ENCODE data around the gene PDK3. TPM values are rescaled to one million over a fixed set of nuclear protein-coding genes. Genes with fewer than 3 reads are reported as not detected.

Gene PDK3
- polyA plus RNA-seq, 6 donors from 2014 or later: 25.9 to 30.8 (median 29.6) TPM

- Mint-ChIP-seq H3K36me3 (no peaks in the 10 kb centered on the region), H3K4me3 (no peak overlapping the region), H3K9me3 (peaks cover 0 to 4% (median 0%) of the 10 kb centered on the region in 7 donors), H3K27me3 (no peaks in the 10 kb centered on the region), H3K4me1 (peaks cover 4 to 6% (median 5%) of the 10 kb centered on the region in 3 donors), H3K27ac (peak overlapping the region in 2 of 6 donors; percentile 32 to 47)
- DNase-seq (no peak), ATAC-seq (ENCODE audit: low read depth in 2 of 2) (no peak)
Observed at GRCh38 chrX:24485976-24486680, 21.0 kb downstream of the PDK3 start.

- ATAC-seq (ENCODE audit: low read depth in 2 of 2) (no peak), DNase-seq (no peak)
- peaks cover 0 to 5% (median 0%) of the 10 kb centered on the region in 3 donors for H3K4me1 Mint-ChIP-seq
- no peaks in the 10 kb centered on the region for H3K36me3 Mint-ChIP-seq
- H3K27me3 Mint-ChIP-seq: no peaks in the 10 kb centered on the region
- H3K4me3 Mint-ChIP-seq: no peak overlapping the region
- H3K9me3 Mint-ChIP-seq: no peaks in the 10 kb centered on the region
- H3K27ac Mint-ChIP-seq: no peak overlapping the region
Observed at GRCh38 chrX:24487571-24487970, 22.5 kb downstream of the PDK3 start.

GRCh38 chrX:24491741-24492140 is 26.7 kb downstream of the PDK3 start:
- no peaks in the 10 kb centered on the region for H3K9me3 Mint-ChIP-seq
- no peak for ATAC-seq (ENCODE audit: low read depth in 2 of 2)
- H3K27ac Mint-ChIP-seq: no peak overlapping the region

GRCh38 chrX:24493740-24494581 is 28.9 kb downstream of the PDK3 start:
- no peaks in the 10 kb centered on the region for H3K27me3 Mint-ChIP-seq

More at GRCh38 chrX:24491741-24492140, 26.7 kb downstream of the PDK3 start:
- peaks cover 4 to 20% (median 17%) of the 10 kb centered on the region in 3 donors for H3K4me1 Mint-ChIP-seq
- H3K4me3 Mint-ChIP-seq: no peak overlapping the region
- no peak for DNase-seq
- H3K27me3 Mint-ChIP-seq: no peaks in the 10 kb centered on the region
- no peaks in the 10 kb centered on the region for H3K36me3 Mint-ChIP-seq

GRCh38 chrX:24494647-24495075 is 29.6 kb downstream of the PDK3 start:
- Mint-ChIP-seq H3K9me3 (no peaks in the 10 kb centered on the region), H3K4me1 (peaks cover 4 to 31% (median 22%) of the 10 kb centered on the region in 3 donors), H3K27ac (peak overlapping the region in 2 of 6 donors; percentile 56 to 83), H3K27me3 (no peaks in the 10 kb centered on the region), H3K4me3 (no peak overlapping the region), H3K36me3 (no peaks in the 10 kb centered on the region)
- no peak for DNase-seq
- ATAC-seq (ENCODE audit: low read depth in 2 of 2): no peak

More at GRCh38 chrX:24493740-24494581, 28.9 kb downstream of the PDK3 start:
- H3K9me3 Mint-ChIP-seq: no peaks in the 10 kb centered on the region
- H3K4me3 Mint-ChIP-seq: no peak overlapping the region
- DNase-seq (no peak), ATAC-seq (ENCODE audit: low read depth in 2 of 2) (no peak)
- no peaks in the 10 kb centered on the region for H3K36me3 Mint-ChIP-seq
- H3K27ac Mint-ChIP-seq: peak overlapping the region in 3 of 6 donors; percentile 18 to 80 (median 26)
- peaks cover 4 to 31% (median 22%) of the 10 kb centered on the region in 3 donors for H3K4me1 Mint-ChIP-seq

- H3K4me3 Mint-ChIP-seq: no peak overlapping the region
- H3K27ac Mint-ChIP-seq: peak overlapping the region in 2 of 6 donors; percentile 12 to 58
- no peak for ATAC-seq (ENCODE audit: low read depth in 2 of 2)
- H3K27me3 Mint-ChIP-seq: no peaks in the 10 kb centered on the region
- no peak for DNase-seq
- H3K4me1 Mint-ChIP-seq: peaks cover 4 to 31% (median 22%) of the 10 kb centered on the region in 3 donors
- H3K36me3 Mint-ChIP-seq: no peaks in the 10 kb centered on the region
- H3K9me3 Mint-ChIP-seq: no peaks in the 10 kb centered on the region
Observed at GRCh38 chrX:24495700-24496099, 30.6 kb downstream of the PDK3 start.

- H3K27me3 Mint-ChIP-seq: no peaks in the 10 kb centered on the region
- no peaks in the 10 kb centered on the region for H3K36me3 Mint-ChIP-seq
- no peak for ATAC-seq (ENCODE audit: low read depth in 2 of 2)
- no peak for DNase-seq
- peak overlapping the region in 4 of 6 donors; percentile 51 to 88 (median 64) for H3K27ac Mint-ChIP-seq
- no peaks in the 10 kb centered on the region for H3K9me3 Mint-ChIP-seq
- no peak overlapping the region for H3K4me3 Mint-ChIP-seq
- H3K4me1 Mint-ChIP-seq: peaks cover 4 to 30% (median 22%) of the 10 kb centered on the region in 3 donors
Observed at GRCh38 chrX:24498181-24498580, 33.1 kb downstream of the PDK3 start.

- Mint-ChIP-seq H3K9me3 (no peaks in the 10 kb centered on the region), H3K27ac (peak overlapping the region in 4 of 6 donors; percentile 24 to 88 (median 64)), H3K27me3 (no peaks in the 10 kb centered on the region), H3K36me3 (no peaks in the 10 kb centered on the region), H3K4me3 (peak overlapping the region in 1 of 8 donors; percentile 4), H3K4me1 (peaks cover 2 to 22% (median 14%) of the 10 kb centered on the region in 3 donors)
- ATAC-seq (ENCODE audit: low read depth in 2 of 2) (peak; percentile 72 to 79), DNase-seq (peak; percentile 33)
Observed at GRCh38 chrX:24498975-24499374, 33.9 kb downstream of the PDK3 start.

GRCh38 chrX:24506082-24506481 is 41.0 kb downstream of the PDK3 start:
- ATAC-seq (ENCODE audit: low read depth in 2 of 2) (no peak), DNase-seq (no peak)
- H3K4me3 Mint-ChIP-seq: no peak overlapping the region
- no peak overlapping the region for H3K27ac Mint-ChIP-seq
- H3K4me1 Mint-ChIP-seq: no peaks in the 10 kb centered on the region
- peaks cover 9 to 23% of the 10 kb centered on the region in 2 donors for H3K36me3 Mint-ChIP-seq
- H3K27me3 Mint-ChIP-seq: no peaks in the 10 kb centered on the region
- H3K9me3 Mint-ChIP-seq: no peaks in the 10 kb centered on the region

GRCh38 chrX:24508375-24508774 is 43.3 kb downstream of the PDK3 start:
- Mint-ChIP-seq H3K9me3 (no peaks in the 10 kb centered on the region), H3K4me3 (no peak overlapping the region), H3K36me3 (peaks cover 9 to 23% of the 10 kb centered on the region in 2 donors), H3K4me1 (no peaks in the 10 kb centered on the region), H3K27ac (no peak overlapping the region), H3K27me3 (no peaks in the 10 kb centered on the region)
- DNase-seq (no peak), ATAC-seq (ENCODE audit: low read depth in 2 of 2) (no peak)

GRCh38 chrX:24513416-24513815 is 48.3 kb downstream of the PDK3 start:
- ATAC-seq (ENCODE audit: low read depth in 2 of 2) (no peak), DNase-seq (no peak)
- Mint-ChIP-seq H3K4me3 (no peak overlapping the region), H3K9me3 (no peaks in the 10 kb centered on the region), H3K4me1 (no peaks in the 10 kb centered on the region), H3K36me3 (peaks cover 0 to 16% of the 10 kb centered on the region in 2 donors), H3K27me3 (no peaks in the 10 kb centered on the region), H3K27ac (no peak overlapping the region)

GRCh38 chrX:24515447-24515846 is 50.4 kb downstream of the PDK3 start:
- H3K4me3 Mint-ChIP-seq: no peak overlapping the region
- no peaks in the 10 kb centered on the region for H3K27me3 Mint-ChIP-seq
- H3K9me3 Mint-ChIP-seq: no peaks in the 10 kb centered on the region
- no peak for DNase-seq
- no peak for ATAC-seq (ENCODE audit: low read depth in 2 of 2)
- H3K27ac Mint-ChIP-seq: no peak overlapping the region
- H3K4me1 Mint-ChIP-seq: no peaks in the 10 kb centered on the region
- H3K36me3 Mint-ChIP-seq: peaks cover 0 to 4% of the 10 kb centered on the region in 2 donors

GRCh38 chrX:24520472-24520871 is 55.4 kb downstream of the PDK3 start:
- Mint-ChIP-seq H3K27me3 (no peaks in the 10 kb centered on the region), H3K36me3 (no peaks in the 10 kb centered on the region), H3K4me1 (no peaks in the 10 kb centered on the region), H3K9me3 (peaks cover 0 to 2% (median 0%) of the 10 kb centered on the region in 7 donors), H3K27ac (no peak overlapping the region), H3K4me3 (no peak overlapping the region)
- no peak for ATAC-seq (ENCODE audit: low read depth in 2 of 2)
- no peak for DNase-seq

Measured in naive B cell (primary cell).